Gastrocnemius medialis (tissue), 4 donors: ENCODE results near the gene TNRC6A.

ENCODE experiments used
- CTCF ChIP-seq, 5 experiments: fragments of 450-650 bp in 3 of 5; fragments of 200-600 bp in 2 of 5; sonication (generic) in 2 of 5; IDR thresholded peaks in 4 of 5; conservative IDR thresholded peaks in 1 of 5; 1 replicate in 4 of 5; 2 replicates in 1 of 5; pipeline ENCODE4 v1.5.1; 2016 to 2019; ENCODE audit warnings: antibody characterized with exemption in 5 of 5, mild to moderate bottlenecking in 3 of 5, moderate library complexity in 3 of 5
- POLR2A ChIP-seq, 2 donors: fragments of 450-650 bp; IDR thresholded peaks; one replicate each; pipeline ENCODE4 v1.6.1; 2017; ENCODE audit warnings: antibody characterized with exemption in 2 of 2, mild to moderate bottlenecking in 2 of 2, moderate library complexity in 2 of 2

- TF ChIP-seq CTCF (IDR thresholded peaks at IDR 0.05 in 4 of 5, conservative IDR thresholded peaks at IDR 0.05 in 1 of 5) (no peak), POLR2A (IDR thresholded peaks at IDR 0.05) (no peak)
These were observed 31.1 kb upstream of the TNRC6A start for GRCh38 chr16:24698308-24698707.
